OCI-LY1 (cell line): ENCODE results near the gene ADAM12.
A peak's percentile ranks its signal among the peaks of the same experiment; 100 is the strongest.

Experiments
- H2AFZ ChIP-seq: fragments of 200-600 bp; sonication (generic), shearing (Covaris generic); 2 replicates; pipeline ENCODE4 v1.6.0; 2014; ENCODE audit warnings: antibody characterized with exemption, mild to moderate bottlenecking, low read length
- H3F3A ChIP-seq: fragments of 200-600 bp; sonication (generic), shearing (Covaris generic); 2 replicates; pipeline ENCODE4 v1.6.0; 2014; ENCODE audit warnings: mild to moderate bottlenecking, antibody characterized with exemption, low read length, moderate library complexity; ENCODE audit not compliant: insufficient read depth
- H3K27ac ChIP-seq: fragments of 200-600 bp; sonication (generic); 2 replicates; pipeline ENCODE4 v1.5.1; 2014; ENCODE audit warnings: low read length, mixed run types, mild to moderate bottlenecking, low read depth; ENCODE audit not compliant: poor library complexity, severe bottlenecking
- H3K27me3 ChIP-seq: fragments of 200-600 bp; sonication (generic); 2 replicates; pipeline ENCODE4 v1.6.0; 2014; ENCODE audit warnings: antibody characterized with exemption, mild to moderate bottlenecking, low read length, moderate library complexity; ENCODE audit not compliant: insufficient read depth
- H3K36me3 ChIP-seq: fragments of 200-600 bp; sonication (generic); 2 replicates; pipeline ENCODE4 v1.6.1; 2014; ENCODE audit warnings: mild to moderate bottlenecking, antibody characterized with exemption, low read length, moderate library complexity, mixed read lengths; ENCODE audit not compliant: insufficient read depth
- H3K4me1 ChIP-seq: fragments of 200-600 bp; sonication (generic); 2 replicates; pipeline ENCODE4 v1.5.1; 2014; ENCODE audit warnings: mild to moderate bottlenecking, low read length, moderate library complexity; ENCODE audit not compliant: insufficient read depth, severe bottlenecking
- H3K4me2 ChIP-seq: fragments of 200-600 bp; sonication (generic), shearing (Covaris generic); 2 replicates; pipeline ENCODE4 v1.6.1; 2014; ENCODE audit warnings: low read length
- H3K4me3 ChIP-seq: fragments of 200-600 bp; sonication (generic); 2 replicates; pipeline ENCODE4 v1.5.1; 2014; ENCODE audit warnings: low read length, low read depth, mild to moderate bottlenecking, mixed read lengths; ENCODE audit not compliant: poor library complexity, severe bottlenecking
- H3K79me2 ChIP-seq: fragments of 200-600 bp; shearing (Covaris generic); 2 replicates; pipeline ENCODE4 v1.6.1; 2016; ENCODE audit warnings: mixed run types, low read length, mixed read lengths; ENCODE audit not compliant: insufficient read depth
- H3K9ac ChIP-seq: fragments of 200-600 bp; sonication (generic), shearing (Covaris generic); 2 replicates; pipeline ENCODE4 v1.6.1; 2014; ENCODE audit warnings: mild to moderate bottlenecking, low read length, mixed read lengths
- H3K9me2 ChIP-seq: fragments of 200-600 bp; sonication (generic), shearing (Covaris generic); 2 replicates; pipeline ENCODE4 v1.6.1; 2014; ENCODE audit warnings: low read depth, mild to moderate bottlenecking, low read length, mixed read lengths
- H3K9me3 ChIP-seq: fragments of 200-600 bp; shearing (Covaris generic); 2 replicates; pipeline ENCODE4 v1.6.1; 2014; ENCODE audit warnings: low read length, mixed read lengths
- H4K20me1 ChIP-seq: fragments of 200-600 bp; sonication (generic), shearing (Covaris generic); 2 replicates; pipeline ENCODE4 v1.6.0; 2016; ENCODE audit warnings: mild to moderate bottlenecking, low read length; ENCODE audit not compliant: insufficient read depth
- CTCF ChIP-seq: fragments of 200-600 bp; sonication (generic), shearing (Covaris generic); IDR thresholded peaks from 2 replicates; pipeline ENCODE4 v1.5.1; 2017; ENCODE audit warnings: mild to moderate bottlenecking, antibody characterized with exemption, low read length, moderate library complexity, mixed read lengths
- EZH2 ChIP-seq: fragments of 200-600 bp; sonication (generic), shearing (Covaris generic); IDR thresholded peaks from 2 replicates; pipeline ENCODE4 v1.8.0; 2017; ENCODE audit warnings: borderline replicate concordance, mixed run types, mild to moderate bottlenecking, antibody characterized with exemption, low read length, moderate library complexity, mixed read lengths

Gene ADAM12

GRCh38 chr10:126041117-126041516 lies 347.2 kb downstream of the ADAM12 start:
- no peak overlapping the region for H2AFZ ChIP-seq
- peak overlapping the region; percentile 18; the same call in 1 of the 2 replicates for H3K4me2 ChIP-seq
- H4K20me1 ChIP-seq = no peaks in the 10 kb centered on the region
- no peak overlapping the region for H3K4me3 ChIP-seq
- TF ChIP-seq CTCF (no peak), EZH2 (no peak)
- peaks cover 19% of the 10 kb centered on the region for H3K4me1 ChIP-seq
- H3F3A ChIP-seq = no peaks in the 10 kb centered on the region
- no peak overlapping the region; the same call in 1 of the 2 replicates for H3K9ac ChIP-seq
- H3K79me2 ChIP-seq = no peaks in the 10 kb centered on the region
- no peaks in the 10 kb centered on the region for H3K36me3 ChIP-seq
- no peaks in the 10 kb centered on the region for H3K9me3 ChIP-seq
- H3K27me3 ChIP-seq = no peaks in the 10 kb centered on the region
- no peaks in the 10 kb centered on the region for H3K9me2 ChIP-seq
- H3K27ac ChIP-seq = no peak overlapping the region

- Histone ChIP-seq H3K9ac (no peak overlapping the region), H3K4me2 (no peak overlapping the region), H4K20me1 (no peaks in the 10 kb centered on the region), H3K79me2 (no peaks in the 10 kb centered on the region), H2AFZ (no peak overlapping the region), H3K27me3 (no peaks in the 10 kb centered on the region), H3K4me3 (no peak overlapping the region), H3K4me1 (peaks cover 19% of the 10 kb centered on the region), H3K27ac (no peak overlapping the region), H3K36me3 (no peaks in the 10 kb centered on the region), H3F3A (no peaks in the 10 kb centered on the region), H3K9me3 (peaks cover 5% of the 10 kb centered on the region; the same call in 1 of the 2 replicates), H3K9me2 (no peaks in the 10 kb centered on the region)
- no peak for TF ChIP-seq EZH2
- no peak for TF ChIP-seq CTCF
Measured at GRCh38 chr10:126037946-126038345, 350.3 kb downstream of the ADAM12 start.

- Histone ChIP-seq H3K9me2 (no peaks in the 10 kb centered on the region), H3F3A (no peaks in the 10 kb centered on the region), H4K20me1 (no peaks in the 10 kb centered on the region), H3K27me3 (no peaks in the 10 kb centered on the region), H2AFZ (no peak overlapping the region), H3K27ac (no peak overlapping the region), H3K9me3 (peaks cover 5% of the 10 kb centered on the region; the same call in 1 of the 2 replicates), H3K4me2 (no peak overlapping the region), H3K4me3 (no peak overlapping the region), H3K36me3 (no peaks in the 10 kb centered on the region), H3K9ac (no peak overlapping the region), H3K79me2 (no peaks in the 10 kb centered on the region), H3K4me1 (peaks cover 5% of the 10 kb centered on the region)
- TF ChIP-seq CTCF (no peak), EZH2 (no peak)
Measured at GRCh38 chr10:126036515-126036914, 351.8 kb downstream of the ADAM12 start.
